SU-DHL-6 (cell line): ENCODE results near the gene GUK1.

Experiments
- H2AFZ ChIP-seq: fragments of 200-600 bp; sonication (generic); 2 replicates; pipeline ENCODE4 v1.6.1; 2014; ENCODE audit warnings: low read depth, mild to moderate bottlenecking, moderate library complexity, mixed read lengths, antibody characterized with exemption, low read length; ENCODE audit not compliant: severe bottlenecking
- H3F3A ChIP-seq: fragments of 200-600 bp; shearing (Covaris generic); 2 replicates; pipeline ENCODE4 v1.6.0; 2016; ENCODE audit warnings: antibody characterized with exemption, mild to moderate bottlenecking; ENCODE audit not compliant: insufficient read depth
- H3K27ac ChIP-seq: fragments of 200-600 bp; sonication (generic); 2 replicates; pipeline ENCODE4 v1.5.1; 2016; ENCODE audit warnings: low read depth, mild to moderate bottlenecking, low read length, moderate library complexity, mixed read lengths
- H3K27me3 ChIP-seq: fragments of 200-600 bp; sonication (generic), shearing (Covaris generic); 2 replicates; pipeline ENCODE4 v1.6.0; 2014; ENCODE audit warnings: mild to moderate bottlenecking, low read length
- H3K36me3 ChIP-seq: fragments of 200-600 bp; sonication (generic); 2 replicates; pipeline ENCODE4 v1.6.1; 2014; ENCODE audit warnings: mild to moderate bottlenecking, low read length, mixed read lengths
- H3K4me2 ChIP-seq: fragments of 300-600, 200-600 bp; shearing (Covaris generic), sonication (generic); 2 replicates; pipeline ENCODE4 v1.6.0; 2014; ENCODE audit warnings: low read length, low read depth, mild to moderate bottlenecking; ENCODE audit not compliant: poor library complexity, severe bottlenecking
- H3K4me3 ChIP-seq: fragments of 200-600 bp; sonication (generic); 2 replicates; pipeline ENCODE4 v1.5.1; 2014; ENCODE audit warnings: antibody characterized with exemption, low read length, mild to moderate bottlenecking, mixed read lengths; ENCODE audit not compliant: insufficient read depth, poor library complexity, severe bottlenecking
- H3K79me2 ChIP-seq: fragments of 200-600 bp; sonication (generic); 2 replicates; pipeline ENCODE4 v1.6.1; 2014; ENCODE audit warnings: mild to moderate bottlenecking, low read length, moderate library complexity; ENCODE audit not compliant: insufficient read depth
- H3K9ac ChIP-seq: fragments of 200-600 bp; sonication (generic); 2 replicates; pipeline ENCODE4 v1.7.0; 2014; ENCODE audit warnings: mild to moderate bottlenecking, low read length
- H3K9me2 ChIP-seq: fragments of 200-600 bp; sonication (generic); replicated peaks from 2 replicates; pipeline ENCODE4 v1.6.1; 2014; ENCODE audit warnings: low read length; ENCODE audit not compliant: insufficient read depth
- H3K9me3 ChIP-seq: fragments of 200-600 bp; sonication (generic); 2 replicates; pipeline ENCODE4 v1.6.1; 2014; ENCODE audit warnings: low read length, mixed read lengths; ENCODE audit not compliant: insufficient read depth
- H4K20me1 ChIP-seq: fragments of 200-600 bp; sonication (generic); 2 replicates; pipeline ENCODE4 v1.6.1; 2014; ENCODE audit warnings: low read depth, mild to moderate bottlenecking, antibody characterized with exemption, low read length, moderate library complexity, mixed read lengths
- CTCF ChIP-seq: fragments of 200-600 bp; sonication (generic); IDR thresholded peaks from one replicate; pipeline ENCODE4 v1.5.1; 2017; ENCODE audit warnings: antibody characterized with exemption, mild to moderate bottlenecking, low read length, moderate library complexity; ENCODE audit not compliant: insufficient read depth, poor library complexity, severe bottlenecking
- EZH2phosphoT487 ChIP-seq: fragments of 200-600 bp; sonication (generic), shearing (Covaris generic); conservative IDR thresholded peaks from 2 replicates; pipeline ENCODE4 v1.6.1; 2018; ENCODE audit warnings: mild to moderate bottlenecking, antibody characterized with exemption, low read length, moderate library complexity, mixed read lengths

Gene GUK1

GRCh38 chr1:228149406-228150119 lies 9.5 kb downstream of the GUK1 start, which contains the start of gene GJC2:
TSS of gene GJC2 (plus strand) at chr1:228149930. CDS start at chr1:228157759, 7,829 bp downstream.
- Histone ChIP-seq H3K27ac (no peak within 1 kb of the TSS), H3K4me2 (no peak within 1 kb of the TSS), H3K27me3 (no peaks in the 10 kb centered on the region), H2AFZ (no peak within 1 kb of the TSS), H3K9me3 (no peaks in the 10 kb centered on the region), H3K9ac (no peak within 1 kb of the TSS), H3K36me3 (no peaks in the 10 kb centered on the region), H4K20me1 (no peaks in the 10 kb centered on the region; the same call in 1 of the 2 replicates), H3F3A (no peaks in the 10 kb centered on the region), H3K9me2 (no peaks in the 10 kb centered on the region), H3K79me2 (peaks cover 15% of the 10 kb centered on the region), H3K4me3 (no peak within 1 kb of the TSS)
- TF ChIP-seq EZH2phosphoT487 (no peak), CTCF (no peak)

DNA sequence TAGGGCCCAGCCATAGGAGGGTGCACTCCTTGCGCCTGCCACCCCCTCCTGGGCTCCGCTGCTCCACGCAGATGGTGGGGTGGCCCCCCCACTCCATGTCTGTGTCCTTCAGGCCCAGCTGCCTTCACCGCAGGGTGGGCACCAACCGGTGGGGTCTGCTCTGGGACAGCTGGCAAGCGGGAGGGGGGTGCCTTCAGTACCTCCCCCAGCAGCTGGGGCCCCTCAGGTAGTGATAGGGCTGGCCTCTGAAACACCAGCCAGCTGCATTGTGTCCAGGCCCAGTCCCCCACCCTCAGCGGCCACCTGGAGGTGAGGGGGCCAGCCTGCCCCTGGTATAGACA lies 10.0 kb downstream of the GUK1 start:
- Histone ChIP-seq H3K4me3 (no peak overlapping the region), H3K36me3 (no peaks in the 10 kb centered on the region), H3F3A (no peaks in the 10 kb centered on the region), H4K20me1 (no peaks in the 10 kb centered on the region; the same call in 1 of the 2 replicates), H3K9me2 (no peaks in the 10 kb centered on the region), H3K9ac (no peak overlapping the region), H3K79me2 (peaks cover 10% of the 10 kb centered on the region), H3K9me3 (no peaks in the 10 kb centered on the region), H3K27ac (no peak overlapping the region), H3K27me3 (no peaks in the 10 kb centered on the region), H2AFZ (no peak overlapping the region), H3K4me2 (no peak overlapping the region)
- TF ChIP-seq CTCF (no peak), EZH2phosphoT487 (no peak)

- H2AFZ ChIP-seq: no peak overlapping the region
- no peaks in the 10 kb centered on the region for H3K27me3 ChIP-seq
- no peak for TF ChIP-seq CTCF
- no peak for TF ChIP-seq EZH2phosphoT487
- H3K27ac ChIP-seq: no peak overlapping the region
- no peaks in the 10 kb centered on the region for H3K36me3 ChIP-seq
- H3K4me2 ChIP-seq: no peak overlapping the region
- H4K20me1 ChIP-seq: no peaks in the 10 kb centered on the region; the same call in 1 of the 2 replicates
- peaks cover 7% of the 10 kb centered on the region; the same call in 1 of the 2 replicates for H3K79me2 ChIP-seq
- no peaks in the 10 kb centered on the region for H3K9me2 ChIP-seq
- H3K4me3 ChIP-seq: no peak overlapping the region
- H3K9ac ChIP-seq: no peak overlapping the region
- no peaks in the 10 kb centered on the region for H3F3A ChIP-seq
- H3K9me3 ChIP-seq: no peaks in the 10 kb centered on the region
Measured at GRCh38 chr1:228150461-228151179, 10.5 kb downstream of the GUK1 start.
